ENCODE measurements around the gene AIFM3.
"Not testable (repeated sequence)": the region's sequence is repeated elsewhere in the genome, so short reads cannot be mapped to it uniquely, and the experiment has no call there.

Gene AIFM3

GRCh38 chr22:20966883-20967696 is at the start of gene AIFM3:
Gene AIFM3 (plus strand): TSS chr22:20967255. CDS start chr22:20967945, 690 bp downstream.
- DNase-seq, result no peak

- DNase-seq, result no peak
These were observed 48.3 kb upstream of the AIFM3 start for GRCh38 chr22:20918663-20919218.

GRCh38 chr22:20919718-20920117 is 47.3 kb upstream of the AIFM3 start:
- DNase-seq, result no peak

- no peak for DNase-seq
These were observed 46.2 kb upstream of the AIFM3 start for GRCh38 chr22:20920881-20921203.

GRCh38 chr22:20922141-20922751 is 44.8 kb upstream of the AIFM3 start:
- no peak for DNase-seq

- no peak for DNase-seq
These were observed 40.8 kb upstream of the AIFM3 start for GRCh38 chr22:20926243-20926642.

- DNase-seq, result no peak
These were observed 39.0 kb upstream of the AIFM3 start for GRCh38 chr22:20927940-20928572.

- no peak for DNase-seq
These were observed 38.5 kb upstream of the AIFM3 start for GRCh38 chr22:20928573-20928967.

- DNase-seq, result no peak
These were observed 37.1 kb upstream of the AIFM3 start for GRCh38 chr22:20930004-20930403.

GRCh38 chr22:20930435-20930834 is 36.6 kb upstream of the AIFM3 start:
- not testable (repeated sequence) for DNase-seq

GRCh38 chr22:20931126-20931654 is 35.9 kb upstream of the AIFM3 start:
- no peak for DNase-seq

- no peak for DNase-seq
These were observed 33.1 kb upstream of the AIFM3 start for GRCh38 chr22:20933910-20934309.

- not testable (repeated sequence) for DNase-seq
These were observed 32.0 kb upstream of the AIFM3 start for GRCh38 chr22:20935049-20935448.

GRCh38 chr22:20935780-20936539 is 31.1 kb upstream of the AIFM3 start:
- DNase-seq, result not testable (repeated sequence)

GRCh38 chr22:20937031-20937793 is 29.8 kb upstream of the AIFM3 start:
- no peak for DNase-seq

GRCh38 chr22:20937794-20938671 is 29.0 kb upstream of the AIFM3 start:
- DNase-seq, result no peak

GRCh38 chr22:20939457-20940185 is 27.4 kb upstream of the AIFM3 start:
- not testable (repeated sequence) for DNase-seq

- DNase-seq, result no peak
These were observed 26.8 kb upstream of the AIFM3 start for GRCh38 chr22:20940186-20940651.

- DNase-seq, result no peak
These were observed 26.1 kb upstream of the AIFM3 start for GRCh38 chr22:20940904-20941385.
